Mesendoderm (in vitro differentiated cells): ENCODE results near the gene CEP135.
"Not testable (repeated sequence)": the region's sequence is repeated elsewhere in the genome, so short reads cannot be mapped to it uniquely, and the experiment has no call there.

Source experiments
- DNase-seq: peaks from one replicate; pipeline ENCODE4 v3.0.0; 2013
- H2AK5ac ChIP-seq: 2 replicates; pipeline ENCODE4 v1.6.1; 2013; ENCODE audit warnings: low read length, inconsistent platforms
- H2BK120ac ChIP-seq: 2 replicates; pipeline ENCODE4 v1.6.1; 2013; ENCODE audit warnings: low read depth, mild to moderate bottlenecking, low read length, moderate library complexity, mixed read lengths
- H2BK15ac ChIP-seq: replicated peaks from 2 replicates; pipeline ENCODE4 v1.6.1; 2013; ENCODE audit warnings: low read depth, mild to moderate bottlenecking, moderate library complexity
- H2BK5ac ChIP-seq: 2 replicates; pipeline ENCODE4 v1.6.1; 2013; ENCODE audit warnings: low read length, inconsistent platforms
- H3K18ac ChIP-seq: 2 replicates; pipeline ENCODE4 v1.6.1; 2013; ENCODE audit warnings: mild to moderate bottlenecking, low read length, mixed read lengths
- H3K23ac ChIP-seq: one replicate; pipeline ENCODE4 v1.6.1; 2013; ENCODE audit warnings: low read length
- H3K27ac ChIP-seq: 2 replicates; pipeline ENCODE4 v1.5.1; 2013; ENCODE audit warnings: low read depth, mild to moderate bottlenecking, inconsistent platforms, low read length, moderate library complexity
- H3K27me3 ChIP-seq: 2 replicates; pipeline ENCODE4 v1.6.1; 2013; ENCODE audit warnings: low read length, control low read depth, mild to moderate bottlenecking, inconsistent platforms; ENCODE audit not compliant: insufficient read depth, poor library complexity
- H3K36me3 ChIP-seq: 2 replicates; pipeline ENCODE4 v1.6.1; 2013; ENCODE audit warnings: low read length, inconsistent platforms; ENCODE audit not compliant: control insufficient read depth, insufficient read depth
- H3K4ac ChIP-seq: one replicate; pipeline ENCODE4 v1.6.1; 2013; ENCODE audit warnings: low read depth, mild to moderate bottlenecking, low read length, moderate library complexity
- H3K4me1 ChIP-seq: 2 replicates; pipeline ENCODE4 v1.6.1; 2013; ENCODE audit warnings: low read depth, low read length, inconsistent platforms; ENCODE audit not compliant: control insufficient read depth
- H3K4me2 ChIP-seq: 2 replicates; pipeline ENCODE4 v1.6.1; 2013; ENCODE audit warnings: low read length
- H3K4me3 ChIP-seq: 2 replicates; pipeline ENCODE4 v1.5.1; 2013; ENCODE audit warnings: mild to moderate bottlenecking, low read length
- H3K56ac ChIP-seq: one replicate; pipeline ENCODE4 v1.6.1; 2013; ENCODE audit warnings: low read length
- H3K79me1 ChIP-seq: 2 replicates; pipeline ENCODE4 v1.6.1; 2013; ENCODE audit warnings: low read length, inconsistent platforms
- H3K79me2 ChIP-seq: 2 replicates; pipeline ENCODE4 v1.6.1; 2013; ENCODE audit warnings: mild to moderate bottlenecking, low read length; ENCODE audit not compliant: control insufficient read depth, insufficient read depth
- H3K9ac ChIP-seq: 2 replicates; pipeline ENCODE4 v1.6.1; 2013; ENCODE audit warnings: low read length, inconsistent platforms
- H4K5ac ChIP-seq: one replicate; pipeline ENCODE4 v1.6.1; 2013; ENCODE audit warnings: low read length
- H4K8ac ChIP-seq: one replicate; pipeline ENCODE4 v1.6.1; 2013; ENCODE audit warnings: low read depth, mild to moderate bottlenecking, control low read depth, low read length, moderate library complexity
- WGBS: extraction: QIAGEN DNeasy Blood & Tissue Kit; methylation state at CpG from one replicate; pipeline ENCODE4 v1.1.7; 2013; ENCODE audit warnings: low lambda C conversion rate, missing lambda C conversion rate; ENCODE audit not compliant: insufficient coverage; ENCODE audit errors: extremely low coverage; 5-methylcytosine and 5-hydroxymethylcytosine counted together

CEP135 gene

GRCh38 chr4:55933611-55934010 is 15.1 kb upstream of the CEP135 start:
- no peak overlapping the region for H2BK120ac ChIP-seq
- H3K4me1 ChIP-seq: no peaks in the 10 kb centered on the region
- no peak overlapping the region for H3K4ac ChIP-seq
- no peak overlapping the region for H3K27ac ChIP-seq
- H2BK15ac ChIP-seq: no peak overlapping the region
- no peak overlapping the region for H3K23ac ChIP-seq
- H3K9ac ChIP-seq: no peak overlapping the region
- H3K27me3 ChIP-seq: no peaks in the 10 kb centered on the region
- no peak overlapping the region for H3K56ac ChIP-seq
- H3K18ac ChIP-seq: no peak overlapping the region
- no peaks in the 10 kb centered on the region for H3K79me2 ChIP-seq
- DNase-seq: peak; percentile 66
- H4K5ac ChIP-seq: no peak overlapping the region
- H2AK5ac ChIP-seq: no peak overlapping the region
- H3K4me2 ChIP-seq: no peak overlapping the region
- H3K36me3 ChIP-seq: no peaks in the 10 kb centered on the region
- no peak overlapping the region for H2BK5ac ChIP-seq
- H3K79me1 ChIP-seq: no peaks in the 10 kb centered on the region
- no peak overlapping the region for H4K8ac ChIP-seq
- WGBS: no CpG with 5 or more reads among the region's 2 CpGs
- no peak overlapping the region for H3K4me3 ChIP-seq

- not testable (repeated sequence) for H2BK120ac ChIP-seq, DNase-seq, H3K4me3 ChIP-seq, H4K5ac ChIP-seq, H2AK5ac ChIP-seq, H3K4ac ChIP-seq, H3K23ac ChIP-seq, H3K79me1 ChIP-seq, H4K8ac ChIP-seq, H3K56ac ChIP-seq, H3K79me2 ChIP-seq, H2BK15ac ChIP-seq, H2BK5ac ChIP-seq, H3K4me1 ChIP-seq, H3K9ac ChIP-seq, H3K27me3 ChIP-seq, H3K36me3 ChIP-seq, H3K27ac ChIP-seq, H3K4me2 ChIP-seq, H3K18ac ChIP-seq
- no CpG with 5 or more reads among the region's 6 CpGs for WGBS
These were observed 12.8 kb upstream of the CEP135 start for GRCh38 chr4:55935907-55936306.

GRCh38 chr4:55938481-55938880 is 10.3 kb upstream of the CEP135 start:
- Histone ChIP-seq H3K27me3 (no peaks in the 10 kb centered on the region), H3K4me1 (no peaks in the 10 kb centered on the region), H3K4me2 (no peak overlapping the region), H3K4me3 (no peak overlapping the region), H2BK120ac (no peak overlapping the region), H4K5ac (no peak overlapping the region), H2BK15ac (no peak overlapping the region), H3K23ac (no peak overlapping the region), H3K56ac (no peak overlapping the region), H3K79me2 (no peaks in the 10 kb centered on the region), H3K9ac (no peak overlapping the region), H3K27ac (no peak overlapping the region), H3K18ac (no peak overlapping the region), H3K79me1 (no peaks in the 10 kb centered on the region), H4K8ac (no peak overlapping the region), H2AK5ac (no peak overlapping the region), H2BK5ac (no peak overlapping the region), H3K36me3 (no peaks in the 10 kb centered on the region), H3K4ac (no peak overlapping the region)
- WGBS: no CpG with 5 or more reads among the region's 1 CpG
- DNase-seq: no peak

- Histone ChIP-seq H4K5ac (no peak overlapping the region), H2BK15ac (no peak overlapping the region), H3K79me2 (no peaks in the 10 kb centered on the region), H3K56ac (no peak overlapping the region), H2BK120ac (no peak overlapping the region), H3K79me1 (no peaks in the 10 kb centered on the region), H3K23ac (no peak overlapping the region), H3K4me2 (no peak overlapping the region), H3K18ac (no peak overlapping the region), H3K27me3 (no peaks in the 10 kb centered on the region), H3K4ac (no peak overlapping the region), H3K9ac (no peak overlapping the region), H3K4me1 (no peaks in the 10 kb centered on the region), H2BK5ac (no peak overlapping the region), H2AK5ac (no peak overlapping the region), H3K36me3 (no peaks in the 10 kb centered on the region), H3K4me3 (no peak overlapping the region), H3K27ac (no peak overlapping the region), H4K8ac (no peak overlapping the region)
- no peak for DNase-seq
- WGBS: no CpG with 5 or more reads among the region's 2 CpGs
These were observed 9.3 kb upstream of the CEP135 start for GRCh38 chr4:55939421-55939820.

- no peak overlapping the region for H3K4me2 ChIP-seq
- no peak overlapping the region for H2AK5ac ChIP-seq
- WGBS: no CpG with 5 or more reads among the region's 3 CpGs
- no peak overlapping the region for H3K56ac ChIP-seq
- H3K18ac ChIP-seq: no peak overlapping the region
- H3K27ac ChIP-seq: no peak overlapping the region
- no peaks in the 10 kb centered on the region for H3K36me3 ChIP-seq
- H3K23ac ChIP-seq: no peak overlapping the region
- H3K27me3 ChIP-seq: no peaks in the 10 kb centered on the region
- no peaks in the 10 kb centered on the region for H3K79me2 ChIP-seq
- DNase-seq: no peak
- H2BK15ac ChIP-seq: no peak overlapping the region
- H4K5ac ChIP-seq: no peak overlapping the region
- H3K4me1 ChIP-seq: no peaks in the 10 kb centered on the region
- no peaks in the 10 kb centered on the region for H3K79me1 ChIP-seq
- H4K8ac ChIP-seq: no peak overlapping the region
- H2BK120ac ChIP-seq: no peak overlapping the region
- H3K4ac ChIP-seq: no peak overlapping the region
- no peak overlapping the region for H2BK5ac ChIP-seq
- H3K4me3 ChIP-seq: no peak overlapping the region
- H3K9ac ChIP-seq: no peak overlapping the region
These were observed 6.8 kb upstream of the CEP135 start for GRCh38 chr4:55941881-55942396.

GRCh38 chr4:55947254-55947882 is 1.4 kb upstream of the CEP135 start:
- no peak overlapping the region for H4K5ac ChIP-seq
- H3K27ac ChIP-seq: no peak overlapping the region
- H3K27me3 ChIP-seq: no peaks in the 10 kb centered on the region
- H3K23ac ChIP-seq: no peak overlapping the region
- no peak overlapping the region for H3K4me3 ChIP-seq
- no peak overlapping the region for H4K8ac ChIP-seq
- H3K4me2 ChIP-seq: no peak overlapping the region
- DNase-seq: no peak
- no peak overlapping the region for H3K18ac ChIP-seq
- no peaks in the 10 kb centered on the region for H3K36me3 ChIP-seq
- H2BK5ac ChIP-seq: no peak overlapping the region
- no peak overlapping the region for H2BK15ac ChIP-seq
- peaks cover 5% of the 10 kb centered on the region for H3K4me1 ChIP-seq
- no peak overlapping the region for H3K9ac ChIP-seq
- H3K4ac ChIP-seq: no peak overlapping the region
- H2BK120ac ChIP-seq: no peak overlapping the region
- peak overlapping the region; percentile 22 for H2AK5ac ChIP-seq
- H3K79me1 ChIP-seq: peaks cover 4% of the 10 kb centered on the region
- H3K79me2 ChIP-seq: peaks cover 9% of the 10 kb centered on the region
- H3K56ac ChIP-seq: no peak overlapping the region
- WGBS: no CpG with 5 or more reads among the region's 6 CpGs
